NCI-H2029 (cell line): Measurements from ENCODE around the gene NOTO.
"Not testable (repeated sequence)": the region's sequence is repeated elsewhere in the genome, so short reads cannot be mapped to it uniquely, and the experiment has no call there.

Source experiments
- DNase-seq: peaks from one replicate; lab custom pipeline; 2025; lab: John Stamatoyannopoulos, UW

The NOTO gene

GRCh38 chr2:73200281-73200680, 2.1 kb upstream of the NOTO start:
- not testable (repeated sequence) for DNase-seq

GRCh38 chr2:73203055-73203681, 794 bp downstream of the NOTO start:
- DNase-seq, result peak; percentile 10

- no peak for DNase-seq
Observed at GRCh38 chr2:73205611-73206010, 3.2 kb downstream of the NOTO start.

- DNase-seq, result no peak
Observed at GRCh38 chr2:73208258-73208657, 5.9 kb downstream of the NOTO start.

GRCh38 chr2:73210019-73210418, 7.6 kb downstream of the NOTO start:
- DNase-seq, result no peak

GRCh38 chr2:73210696-73211095, 8.3 kb downstream of the NOTO start:
- no peak for DNase-seq

- DNase-seq, result no peak
Observed at GRCh38 chr2:73212098-73212447, 9.7 kb downstream of the NOTO start.

GRCh38 chr2:73212448-73213176, 10.2 kb downstream of the NOTO start:
- peak; percentile 40 for DNase-seq

GRCh38 chr2:73214120-73215035, 12.0 kb downstream of the NOTO start, which contains the start of gene SMYD5:
SMYD5 (plus strand) TSS chr2:73214245; CDS start chr2:73214267, 22 bp downstream.
- peak; percentile 61 for DNase-seq

GRCh38 chr2:73215254-73215653, 12.9 kb downstream of the NOTO start:
- no peak for DNase-seq

GRCh38 chr2:73217160-73217559, 14.8 kb downstream of the NOTO start:
- no peak for DNase-seq

GRCh38 chr2:73217826-73218225, 15.5 kb downstream of the NOTO start:
- DNase-seq, result no peak

- DNase-seq, result no peak
Observed at GRCh38 chr2:73218298-73218697, 15.9 kb downstream of the NOTO start.

- no peak for DNase-seq
Observed at GRCh38 chr2:73223821-73224220, 21.4 kb downstream of the NOTO start.

- no peak for DNase-seq
Observed at GRCh38 chr2:73225513-73226360, 23.4 kb downstream of the NOTO start.

- no peak for DNase-seq
Observed at GRCh38 chr2:73227086-73227485, 24.7 kb downstream of the NOTO start.

- DNase-seq, result no peak
Observed at GRCh38 chr2:73228631-73229030, 26.3 kb downstream of the NOTO start.

GRCh38 chr2:73232403-73233153, 30.2 kb downstream of the NOTO start:
- DNase-seq, result no peak

- peak; percentile 99 for DNase-seq
Observed at GRCh38 chr2:73233154-73233931, 31.0 kb downstream of the NOTO start, which contains the start of gene PRADC1. PRADC1 (minus strand) TSS chr2:73233239; CDS start chr2:73233160, 79 bp downstream.
